ENCODE data around the gene BEND2. TPM values are rescaled to one million over a fixed set of nuclear protein-coding genes. Genes with fewer than 3 reads are reported as not detected.

The BEND2 gene
- total RNA-seq, 2 experiments from 2014 or later = not detected

- Mint-ChIP-seq H3K4me1 (ENCODE audit: low read depth) (no peaks in the 10 kb centered on the region), H3K27me3 (no peaks in the 10 kb centered on the region), H3K4me3 (no peak overlapping the region), H3K9me3 (no peaks in the 10 kb centered on the region), H3K27ac (no peak overlapping the region), H3K36me3 (ENCODE audit: low read depth) (no peaks in the 10 kb centered on the region)
- no peak for ATAC-seq
- DNase-seq = no peak
- intact Hi-C loops (cut with micrococcal nuclease) = no loop called here
- CTCF ChIA-PET = no interaction called here
- POLR2A ChIA-PET = no interaction called here
- TF ChIP-seq, protein P1, sequence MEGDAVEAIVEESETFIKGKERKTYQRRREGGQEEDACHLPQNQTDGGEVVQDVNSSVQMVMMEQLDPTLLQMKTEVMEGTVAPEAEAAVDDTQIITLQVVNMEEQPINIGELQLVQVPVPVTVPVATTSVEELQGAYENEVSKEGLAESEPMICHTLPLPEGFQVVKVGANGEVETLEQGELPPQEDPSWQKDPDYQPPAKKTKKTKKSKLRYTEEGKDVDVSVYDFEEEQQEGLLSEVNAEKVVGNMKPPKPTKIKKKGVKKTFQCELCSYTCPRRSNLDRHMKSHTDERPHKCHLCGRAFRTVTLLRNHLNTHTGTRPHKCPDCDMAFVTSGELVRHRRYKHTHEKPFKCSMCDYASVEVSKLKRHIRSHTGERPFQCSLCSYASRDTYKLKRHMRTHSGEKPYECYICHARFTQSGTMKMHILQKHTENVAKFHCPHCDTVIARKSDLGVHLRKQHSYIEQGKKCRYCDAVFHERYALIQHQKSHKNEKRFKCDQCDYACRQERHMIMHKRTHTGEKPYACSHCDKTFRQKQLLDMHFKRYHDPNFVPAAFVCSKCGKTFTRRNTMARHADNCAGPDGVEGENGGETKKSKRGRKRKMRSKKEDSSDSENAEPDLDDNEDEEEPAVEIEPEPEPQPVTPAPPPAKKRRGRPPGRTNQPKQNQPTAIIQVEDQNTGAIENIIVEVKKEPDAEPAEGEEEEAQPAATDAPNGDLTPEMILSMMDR (IDR thresholded peaks at IDR 0.05) = no peak
Measured at GRCh38 chrX:18151157-18151556, 69.5 kb downstream of the BEND2 start.

GRCh38 chrX:18149454-18149853 lies 71.2 kb downstream of the BEND2 start:
- no peaks in the 10 kb centered on the region for H3K27me3 Mint-ChIP-seq
- H3K4me1 Mint-ChIP-seq (ENCODE audit: low read depth) = no peaks in the 10 kb centered on the region
- H3K36me3 Mint-ChIP-seq (ENCODE audit: low read depth) = no peaks in the 10 kb centered on the region
- intact Hi-C loops (cut with micrococcal nuclease) = no loop called here
- CTCF ChIA-PET = no interaction called here
- DNase-seq (no peak), ATAC-seq (no peak)
- no peaks in the 10 kb centered on the region for H3K9me3 Mint-ChIP-seq
- H3K4me3 Mint-ChIP-seq = no peak overlapping the region
- TF ChIP-seq, protein P1 (IDR thresholded peaks at IDR 0.05) = no peak
- POLR2A ChIA-PET = no interaction called here
- H3K27ac Mint-ChIP-seq = no peak overlapping the region

- intact Hi-C loops (cut with micrococcal nuclease) = no loop called here
- Mint-ChIP-seq H3K9me3 (no peaks in the 10 kb centered on the region), H3K27ac (no peak overlapping the region), H3K27me3 (no peaks in the 10 kb centered on the region), H3K4me3 (no peak overlapping the region), H3K36me3 (ENCODE audit: low read depth) (no peaks in the 10 kb centered on the region), H3K4me1 (ENCODE audit: low read depth) (no peaks in the 10 kb centered on the region)
- ChIA-PET CTCF (no interaction called here), POLR2A (no interaction called here)
- ATAC-seq (no peak), DNase-seq (peak; percentile 36)
- TF ChIP-seq, protein P1 (IDR thresholded peaks at IDR 0.05) = no peak
Measured at GRCh38 chrX:18146954-18147353, 73.7 kb downstream of the BEND2 start.

DNA sequence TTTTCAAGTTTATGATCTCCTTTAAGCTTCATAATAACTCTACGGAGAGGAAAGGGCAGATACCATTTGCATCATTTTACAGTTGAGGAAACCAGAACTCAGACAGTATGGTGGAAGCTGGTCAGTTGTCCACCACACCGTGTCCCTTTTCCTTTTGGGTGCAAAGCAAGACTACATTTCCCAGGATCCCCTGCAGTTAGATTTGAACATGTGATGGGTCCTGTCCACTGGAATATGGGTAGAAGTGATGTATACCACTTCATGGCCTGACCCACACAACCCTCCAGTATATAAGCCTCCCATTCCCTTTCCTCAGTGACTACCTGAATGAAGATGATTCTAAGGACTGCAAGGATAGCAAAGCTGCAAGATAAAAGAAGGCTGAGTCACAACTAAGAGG lies 74.7 kb downstream of the BEND2 start:
- H3K9me3 Mint-ChIP-seq = no peaks in the 10 kb centered on the region
- ChIA-PET POLR2A (interaction anchor here (0.7 kb wide), 1 partner anchor 583 kb away, joined by 3 read pairs; no protein-coding TSS in a partner anchor), CTCF (no interaction called here)
- H3K27me3 Mint-ChIP-seq = no peaks in the 10 kb centered on the region
- H3K4me3 Mint-ChIP-seq = no peak overlapping the region
- intact Hi-C loops (cut with micrococcal nuclease) = no loop called here
- DNase-seq (no peak), ATAC-seq (no peak)
- TF ChIP-seq, protein P1 (IDR thresholded peaks at IDR 0.05) = no peak
- no peak overlapping the region for H3K27ac Mint-ChIP-seq
- H3K4me1 Mint-ChIP-seq (ENCODE audit: low read depth) = no peaks in the 10 kb centered on the region
- no peaks in the 10 kb centered on the region for H3K36me3 Mint-ChIP-seq (ENCODE audit: low read depth)

DNA sequence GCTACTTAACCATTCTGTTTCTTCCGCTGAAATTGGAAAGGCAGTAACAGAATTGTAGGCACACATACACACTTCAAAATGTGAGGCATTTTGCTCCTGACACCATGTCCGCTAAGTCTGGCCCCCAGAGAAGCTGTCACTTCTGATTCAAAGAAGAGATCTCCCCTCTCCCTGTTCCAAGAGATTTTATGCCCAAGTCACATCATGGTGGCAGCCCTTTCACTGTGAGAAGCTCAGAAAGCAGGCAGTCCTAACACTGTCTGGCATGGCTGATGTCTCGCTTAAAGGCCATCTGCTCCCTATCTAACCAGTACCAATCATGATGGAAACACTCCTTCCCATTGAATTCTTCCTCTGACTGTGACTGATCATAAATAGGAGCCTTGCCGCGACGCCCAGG lies 83.9 kb downstream of the BEND2 start:
- no peak for ATAC-seq
- Mint-ChIP-seq H3K27ac (no peak overlapping the region), H3K27me3 (no peaks in the 10 kb centered on the region), H3K36me3 (ENCODE audit: low read depth) (no peaks in the 10 kb centered on the region), H3K9me3 (no peaks in the 10 kb centered on the region), H3K4me3 (no peak overlapping the region), H3K4me1 (ENCODE audit: low read depth) (no peaks in the 10 kb centered on the region)
- CTCF ChIA-PET = no interaction called here
- no peak for DNase-seq
- TF ChIP-seq, protein P1 (IDR thresholded peaks at IDR 0.05) = no peak
- intact Hi-C loops (cut with micrococcal nuclease) = no loop called here
- POLR2A ChIA-PET = no interaction called here

Data from activated CD8-positive, alpha-beta T cell treated with anti-CD3 and anti-CD28 coated beads for 36 hours (primary cell).